Choroid plexus epithelial cell (primary cell): ENCODE results near the gene GMDS.

ENCODE experiments used
- DNase-seq: peaks from one replicate; pipeline ENCODE4 v3.0.0-alpha.2; 2010; ENCODE audit warnings: low read depth
- H3K4me3 ChIP-seq: 2 replicates; pipeline ENCODE4 v1.5.1; 2011; ENCODE audit warnings: low read depth, mild to moderate bottlenecking, control low read depth, low read length, moderate library complexity
- CTCF ChIP-seq: conservative IDR thresholded peaks from 2 replicates; pipeline ENCODE4 v1.5.1; 2011; ENCODE audit warnings: low read depth, mild to moderate bottlenecking, control low read depth, inconsistent platforms, low read length, moderate library complexity

GMDS gene

GRCh38 chr6:2141644-2142290 lies 103.6 kb downstream of the GMDS start:
- no peak for TF ChIP-seq CTCF
- DNase-seq, result no peak
- no peak overlapping the region for H3K4me3 ChIP-seq

- no peak for TF ChIP-seq CTCF
- no peak overlapping the region for H3K4me3 ChIP-seq
- no peak for DNase-seq
Observed at GRCh38 chr6:2140438-2141128, 104.8 kb downstream of the GMDS start.

- H3K4me3 ChIP-seq, result no peak overlapping the region
- DNase-seq, result no peak
- no peak for TF ChIP-seq CTCF
Observed at GRCh38 chr6:2135401-2135800, 110.0 kb downstream of the GMDS start.

GRCh38 chr6:2134554-2134953 lies 110.9 kb downstream of the GMDS start:
- DNase-seq, result no peak
- no peak overlapping the region for H3K4me3 ChIP-seq
- TF ChIP-seq CTCF, result no peak

- TF ChIP-seq CTCF, result no peak
- H3K4me3 ChIP-seq, result no peak overlapping the region
- no peak for DNase-seq
Observed at GRCh38 chr6:2133716-2134310, 111.6 kb downstream of the GMDS start.

- H3K4me3 ChIP-seq, result no peak overlapping the region
- TF ChIP-seq CTCF, result no peak
- DNase-seq, result no peak
Observed at GRCh38 chr6:2132916-2133315, 112.5 kb downstream of the GMDS start.
